SH-SY5Y (cell line): ENCODE measurements around the gene LSM14A.

Experiments
- GATA2 ChIP-seq: IDR thresholded peaks from 2 replicates; pipeline ENCODE4 v1.6.1; 2011; ENCODE audit warnings: mild to moderate bottlenecking, low read depth, low read length
- GATA3 ChIP-seq: IDR thresholded peaks from 2 replicates; pipeline ENCODE4 v1.6.1; 2011; ENCODE audit warnings: low read depth, mild to moderate bottlenecking, low read length, moderate library complexity

LSM14A gene

DNA sequence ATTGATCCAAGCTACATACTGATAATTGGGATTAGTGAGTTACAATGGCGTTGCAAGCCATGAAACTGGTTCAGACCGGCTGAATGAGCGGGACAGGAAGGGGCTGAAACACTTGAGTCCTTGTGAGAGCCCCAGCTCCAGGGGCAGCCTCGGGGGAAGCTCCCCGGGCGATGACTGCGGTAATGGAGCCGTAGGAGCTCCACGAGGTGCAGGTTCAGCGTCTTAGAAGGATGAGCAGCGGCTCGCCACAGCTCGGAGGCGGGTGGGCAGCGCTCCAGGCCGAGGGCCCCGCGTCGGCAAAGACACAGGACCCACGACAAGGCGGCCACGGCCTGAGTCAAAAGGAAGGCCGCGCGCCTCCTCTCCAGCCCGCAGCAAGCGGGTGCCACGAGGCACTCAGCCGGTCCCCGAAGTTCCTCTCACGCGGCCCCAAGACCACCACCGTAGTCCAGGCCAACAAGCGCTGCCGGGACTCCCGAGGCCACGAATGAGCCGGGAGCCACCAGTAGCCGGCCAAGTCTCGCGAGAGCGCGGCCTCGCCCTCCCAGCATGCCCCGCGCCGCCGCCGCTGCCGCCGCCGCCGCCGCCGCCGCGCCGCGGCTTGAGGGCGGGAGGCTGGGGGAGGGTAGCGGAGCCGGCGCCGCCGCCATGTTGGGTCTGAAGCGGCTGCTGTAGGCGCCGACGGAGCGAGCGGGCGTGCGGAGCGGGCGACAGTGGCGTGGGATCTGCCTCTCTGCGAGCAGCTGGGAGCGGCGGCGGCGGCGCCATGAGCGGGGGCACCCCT lies at the start of gene LSM14A:
Gene LSM14A (plus strand): TSS at position 628 of the 784 bp plus-strand sequence. CDS start 139 bp downstream, at position 767.
- TF ChIP-seq GATA2 (no peak), GATA3 (no peak)

DNA sequence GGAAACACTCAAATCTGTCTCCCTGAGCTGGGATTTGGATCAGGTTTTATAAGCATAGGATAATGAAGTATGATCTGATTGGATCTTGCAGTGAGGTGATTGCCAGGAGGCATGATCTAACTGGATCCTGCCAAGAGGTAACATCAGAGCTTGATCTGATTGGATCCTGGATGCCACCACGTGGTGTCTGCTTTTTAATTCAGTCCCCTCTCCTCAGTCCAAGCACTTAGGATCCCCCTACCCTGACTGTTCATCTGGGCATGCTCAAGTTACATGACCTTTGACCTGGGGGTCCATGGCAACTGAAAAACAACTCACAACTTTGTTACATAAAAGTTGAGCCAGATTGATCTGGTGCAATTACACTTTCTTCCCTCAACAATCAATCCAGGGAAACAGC lies 47.5 kb upstream of the LSM14A start:
- no peak for TF ChIP-seq GATA3
- no peak for TF ChIP-seq GATA2

DNA sequence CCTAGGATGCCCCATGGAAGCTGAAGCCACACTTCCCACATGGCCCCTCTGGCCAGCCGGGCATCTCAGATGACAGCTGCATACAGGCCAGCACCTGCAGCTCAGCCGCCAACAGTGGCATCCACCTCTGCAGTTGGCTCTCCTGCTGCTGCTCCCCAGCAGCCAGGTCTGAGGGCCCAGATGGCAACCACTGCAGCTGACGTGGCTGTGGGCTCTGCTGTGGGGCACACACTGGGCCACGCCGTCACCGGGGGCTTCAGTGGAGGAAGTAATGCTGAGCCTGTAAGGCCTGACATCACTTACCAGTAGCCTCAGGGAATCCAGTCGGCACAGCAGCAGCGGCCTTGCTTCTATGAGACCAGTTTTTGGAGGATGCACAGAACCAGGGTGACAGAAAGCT lies 45.3 kb upstream of the LSM14A start:
- TF ChIP-seq GATA2, result no peak

DNA sequence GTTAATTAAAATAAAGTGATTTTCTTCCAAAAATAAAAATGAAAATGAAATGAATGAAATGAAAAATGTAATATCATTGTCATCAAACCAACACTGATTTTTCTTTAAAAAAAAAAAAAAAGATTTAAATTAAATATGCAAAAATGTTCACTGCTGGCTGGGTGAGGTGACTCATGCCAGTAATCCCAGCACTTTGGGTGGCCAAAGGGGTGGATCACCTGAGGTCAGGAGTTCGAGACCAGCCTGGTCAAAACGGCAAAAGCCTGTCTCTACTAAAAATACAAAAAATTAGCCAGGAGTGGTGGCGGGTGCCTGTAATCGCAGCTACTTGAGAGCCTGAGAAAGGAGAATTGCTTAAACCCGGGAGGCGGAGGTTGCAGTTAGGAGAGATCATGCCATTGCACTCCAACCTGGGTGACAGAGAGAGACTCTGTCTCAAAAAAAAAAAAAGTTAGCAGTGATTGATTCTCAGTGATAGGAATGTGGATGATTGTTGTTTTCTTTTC lies 44.6 kb upstream of the LSM14A start:
- TF ChIP-seq GATA3 (no peak), GATA2 (no peak)

DNA sequence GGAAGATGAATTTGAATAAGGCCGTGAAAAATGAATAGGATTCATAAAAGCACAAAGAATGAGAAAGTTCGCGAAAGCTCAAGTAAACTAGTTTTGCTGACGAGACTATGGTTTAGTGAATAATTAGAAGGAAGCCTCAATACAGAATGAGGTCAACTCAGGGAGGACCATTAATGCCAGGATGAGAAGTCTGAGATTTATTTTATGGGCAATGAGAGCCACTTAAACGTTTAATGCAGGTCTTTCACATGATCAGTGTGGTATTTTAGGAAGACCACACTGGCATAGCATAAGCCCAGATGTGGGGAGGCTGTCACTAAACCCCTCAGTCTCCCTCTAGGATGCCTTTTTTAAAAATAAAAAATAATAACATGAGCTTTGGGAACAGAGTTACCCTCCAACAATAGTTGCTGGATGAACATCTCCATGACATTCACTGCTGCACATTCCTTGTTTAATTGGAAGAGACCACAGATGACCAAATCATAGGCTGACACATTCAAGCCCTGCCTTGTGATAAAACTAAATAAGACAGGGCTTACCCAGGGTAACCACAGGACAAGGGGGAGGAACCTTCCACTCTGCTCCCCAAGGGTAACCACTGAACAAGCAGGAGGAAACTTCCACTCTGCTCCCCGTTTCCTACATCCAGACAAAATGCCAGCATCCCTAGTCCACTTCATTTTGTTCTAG lies 43.6 kb upstream of the LSM14A start:
- TF ChIP-seq GATA2 (no peak), GATA3 (no peak)

DNA sequence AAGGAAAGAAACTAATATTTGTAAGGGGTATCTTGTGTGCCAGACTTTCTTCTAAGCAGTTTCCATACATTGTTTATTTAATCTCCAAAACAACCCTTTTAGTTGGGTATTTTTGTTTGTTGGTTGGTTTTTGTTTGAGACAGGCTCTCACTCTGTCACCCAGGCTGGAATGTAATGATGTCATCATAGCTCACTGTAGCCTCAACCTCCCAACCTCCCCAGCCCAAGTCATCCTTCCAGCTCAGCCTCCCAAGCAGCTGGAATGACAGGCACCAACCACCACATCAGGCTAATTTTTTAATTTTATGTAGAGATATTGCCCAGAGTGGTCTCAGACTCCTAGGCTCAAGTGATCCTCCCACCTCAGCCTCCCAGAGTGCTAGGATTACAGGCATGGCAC lies 41.2 kb upstream of the LSM14A start:
- TF ChIP-seq GATA3, result no peak
- no peak for TF ChIP-seq GATA2

DNA sequence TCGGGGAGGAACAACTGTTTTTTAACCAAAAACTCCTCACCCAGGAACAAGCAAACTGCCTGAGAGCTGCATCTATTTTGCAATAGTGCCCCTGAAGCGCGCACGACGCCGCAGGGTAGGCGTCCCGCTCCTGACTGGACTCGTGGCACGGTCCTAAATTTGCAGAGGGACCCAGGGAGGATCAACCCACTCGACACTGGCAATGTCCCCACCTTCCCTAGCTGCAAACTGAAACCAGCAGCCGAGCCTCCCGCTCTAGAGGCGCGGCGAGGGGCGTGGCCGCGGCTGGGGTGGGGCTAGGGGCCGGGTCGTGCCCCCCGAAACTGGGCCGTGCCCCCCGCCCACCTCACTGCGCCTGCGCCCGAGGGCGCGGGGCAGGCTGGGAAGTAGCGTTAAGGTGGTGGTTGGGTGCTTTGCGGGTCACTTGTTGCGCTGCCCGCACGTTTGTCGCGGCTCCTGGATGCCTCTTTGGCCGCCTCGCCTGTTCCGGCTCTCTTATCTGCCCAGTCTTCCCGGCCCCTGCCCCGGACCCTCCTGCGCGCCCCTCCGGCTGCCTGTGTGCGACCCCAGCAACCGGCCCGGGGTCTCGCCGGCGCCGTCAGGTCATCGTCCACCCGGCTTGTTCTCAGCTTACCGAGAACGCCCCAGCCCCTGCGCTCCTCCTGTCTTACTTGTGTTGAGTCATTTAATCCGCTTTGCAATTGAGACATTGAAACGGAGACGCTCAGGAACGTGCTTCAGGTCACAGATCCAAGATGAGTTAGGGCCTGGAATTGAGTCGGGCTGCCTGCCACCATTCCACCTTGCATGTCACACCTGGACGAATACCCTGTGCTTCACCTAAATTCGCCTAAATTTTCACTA lies 37.9 kb upstream of the LSM14A start:
- no peak for TF ChIP-seq GATA3
- TF ChIP-seq GATA2, result peak; percentile 34; the same call in 1 of the 2 replicates

DNA sequence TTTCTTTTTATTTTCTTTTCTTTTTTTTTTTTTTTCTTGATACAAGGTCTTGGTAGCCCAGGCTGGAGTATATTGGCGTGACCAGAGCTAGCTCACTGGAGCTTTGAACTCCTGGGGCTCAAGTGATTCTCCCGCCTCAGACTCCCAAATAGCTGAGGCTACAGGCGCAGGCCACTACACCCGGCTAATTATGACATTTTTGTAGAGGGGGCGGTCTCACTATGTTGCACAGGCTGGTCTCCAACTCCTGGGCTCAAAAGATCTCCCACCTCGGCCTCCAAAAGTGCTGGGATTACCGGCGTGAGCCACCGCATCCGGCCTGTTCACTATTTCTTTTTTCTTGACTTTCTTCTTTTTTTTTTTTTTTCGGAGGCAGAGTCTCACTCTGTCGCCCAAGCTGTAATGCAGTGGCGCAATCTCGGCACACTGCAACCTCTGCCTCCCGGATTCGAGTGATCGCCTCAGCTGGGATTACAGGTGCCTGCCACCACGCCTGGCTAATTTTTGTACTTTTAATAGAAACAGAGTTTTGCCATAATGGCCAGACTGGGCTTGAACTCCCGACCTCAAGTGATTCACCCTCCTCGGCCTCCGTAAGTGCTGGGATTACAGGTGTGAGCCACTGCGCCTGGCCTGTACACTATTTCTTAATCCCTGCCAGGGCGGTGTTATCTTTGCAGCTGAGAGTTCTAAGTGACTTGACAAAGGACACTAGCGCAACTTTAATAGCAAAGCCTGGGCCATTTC lies 37.1 kb upstream of the LSM14A start:
- TF ChIP-seq GATA3 (no peak), GATA2 (no peak)

DNA sequence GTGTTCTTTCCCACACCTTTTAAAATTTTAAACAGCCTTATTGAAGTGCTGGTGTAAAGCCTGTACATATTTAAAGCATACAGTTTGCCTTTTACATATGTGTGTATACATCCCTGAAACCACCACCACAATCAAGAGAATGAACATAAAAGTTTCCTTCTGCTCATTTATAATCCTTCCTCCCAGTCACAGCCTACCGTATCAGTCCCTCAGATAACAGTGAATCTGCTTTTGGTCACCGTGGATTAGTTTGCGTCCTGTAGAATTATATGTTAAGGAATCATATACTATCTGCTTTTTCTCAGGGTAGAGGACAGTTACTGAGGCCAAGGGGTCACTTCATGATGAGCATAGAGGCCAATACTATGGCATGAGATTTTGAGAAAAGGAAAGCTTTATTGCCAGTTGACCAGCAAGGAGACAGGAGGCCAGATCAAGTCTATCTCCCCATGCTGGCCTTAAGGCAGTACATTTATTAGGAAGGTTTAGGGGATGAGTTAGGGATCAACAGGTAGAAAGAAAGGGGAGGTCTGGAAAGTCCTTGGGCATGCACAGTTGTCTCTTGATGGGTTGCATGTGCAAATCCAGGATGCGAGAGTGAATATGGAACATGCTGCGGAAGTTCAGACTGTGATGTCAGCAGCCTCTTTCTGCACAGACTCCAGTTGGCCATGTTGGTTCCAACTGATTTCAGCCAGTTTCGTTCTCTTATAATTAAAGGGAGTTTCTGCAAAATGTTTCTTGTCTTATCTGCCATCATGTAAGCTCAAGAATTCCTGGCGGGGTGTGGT lies 36.3 kb upstream of the LSM14A start:
- TF ChIP-seq GATA2 (no peak), GATA3 (no peak)

DNA sequence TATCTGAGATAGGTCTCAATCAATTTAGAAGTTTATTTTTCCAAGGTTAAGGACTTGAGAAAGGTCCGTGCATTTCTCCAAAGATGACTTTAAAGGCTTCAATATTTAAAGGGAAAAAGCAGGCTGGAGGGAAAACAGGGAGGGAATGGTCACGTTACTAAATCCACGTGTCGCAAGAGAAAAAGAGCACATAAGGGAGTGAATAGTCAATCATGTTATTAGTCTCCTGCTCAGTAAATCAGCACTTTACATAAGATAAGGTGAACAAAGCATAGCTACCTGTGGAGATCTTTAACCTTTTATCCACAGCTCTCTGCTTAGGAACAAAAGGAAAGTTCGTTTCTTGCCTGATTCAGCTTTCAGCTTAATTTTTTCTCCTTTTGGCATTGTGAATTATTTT lies 31.3 kb upstream of the LSM14A start:
- TF ChIP-seq GATA3 (no peak), GATA2 (no peak)

DNA sequence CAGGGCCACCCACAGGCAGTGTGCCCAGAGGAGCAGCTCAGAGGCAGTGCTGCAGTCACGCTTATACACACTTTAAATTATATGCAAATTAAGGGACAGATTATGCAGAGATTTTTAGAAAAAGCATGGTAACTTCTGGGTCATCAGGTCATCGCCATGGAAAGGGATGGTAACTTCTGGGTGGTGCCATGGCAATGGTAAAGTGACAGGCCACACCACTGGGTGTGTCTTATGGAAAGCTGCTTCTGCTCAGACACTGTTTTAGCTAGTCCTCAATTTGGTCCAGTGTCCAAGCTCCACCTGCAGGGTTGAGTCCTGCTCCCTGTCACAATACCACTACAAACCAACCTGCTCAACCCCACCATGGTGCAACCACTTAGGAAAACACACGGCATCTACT lies 29.9 kb upstream of the LSM14A start:
- no peak for TF ChIP-seq GATA2
- TF ChIP-seq GATA3, result no peak

DNA sequence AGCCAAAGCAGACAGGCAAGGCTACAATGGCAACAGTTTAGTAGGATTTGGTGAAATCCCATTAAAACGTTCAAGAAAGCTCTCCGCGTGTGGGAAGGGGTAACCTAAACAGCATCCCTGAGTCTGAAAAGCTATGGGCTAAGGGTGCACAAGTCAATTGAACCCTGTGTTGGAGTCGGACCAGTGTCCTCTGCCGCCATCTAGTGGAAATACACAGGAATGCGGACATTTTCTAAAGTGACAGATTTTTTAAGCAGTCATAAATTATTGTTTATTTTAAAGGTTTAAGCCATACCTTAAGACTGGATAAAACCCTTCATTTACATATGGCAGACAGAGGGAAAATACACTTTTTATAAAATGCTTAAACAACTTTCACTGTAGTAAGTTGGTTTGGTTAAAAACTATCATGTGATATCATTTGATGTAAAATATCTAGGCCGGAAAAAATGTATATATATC lies 26.5 kb upstream of the LSM14A start:
- TF ChIP-seq GATA2 (no peak), GATA3 (no peak)
